PFSK-1 (cell line): ENCODE data around the gene KCNN4.

Experiments
- FOXP2 ChIP-seq: optimal IDR thresholded peaks from 2 replicates; pipeline ENCODE3; 2011; ENCODE audit warnings: borderline replicate concordance, control low read depth, inconsistent platforms; ENCODE audit not compliant: insufficient read depth; ENCODE audit errors: extremely low read length, extremely low read depth
- POLR2AphosphoS5 ChIP-seq: IDR thresholded peaks from 2 replicates; pipeline ENCODE4 v1.6.1; 2012; ENCODE audit warnings: low read depth, mild to moderate bottlenecking, control low read depth, low read length, moderate library complexity
- SIN3A ChIP-seq: IDR thresholded peaks from 2 replicates; pipeline ENCODE4 v1.6.1; 2012; ENCODE audit warnings: mild to moderate bottlenecking, low read length, moderate library complexity, borderline replicate concordance; ENCODE audit not compliant: insufficient read depth
- TAF1 ChIP-seq: IDR thresholded peaks from 2 replicates; pipeline ENCODE4 v1.6.1; 2012; ENCODE audit warnings: low read length, control low read depth, borderline replicate concordance; ENCODE audit not compliant: insufficient read depth
- TF ChIP-seq, protein P1 (sequence below), 2 experiments: IDR thresholded peaks; 2 replicates each; pipeline versions ENCODE4 v1.6.1 to v1.8.0; 2011 to 2012; ENCODE audit warnings: low read depth in 2 of 2, low read length in 2 of 2, control low read depth in 1 of 2, inconsistent platforms in 1 of 2, mild to moderate bottlenecking in 1 of 2, moderate library complexity in 1 of 2; ENCODE audit not compliant: insufficient read depth in 1 of 2

The KCNN4 gene

DNA sequence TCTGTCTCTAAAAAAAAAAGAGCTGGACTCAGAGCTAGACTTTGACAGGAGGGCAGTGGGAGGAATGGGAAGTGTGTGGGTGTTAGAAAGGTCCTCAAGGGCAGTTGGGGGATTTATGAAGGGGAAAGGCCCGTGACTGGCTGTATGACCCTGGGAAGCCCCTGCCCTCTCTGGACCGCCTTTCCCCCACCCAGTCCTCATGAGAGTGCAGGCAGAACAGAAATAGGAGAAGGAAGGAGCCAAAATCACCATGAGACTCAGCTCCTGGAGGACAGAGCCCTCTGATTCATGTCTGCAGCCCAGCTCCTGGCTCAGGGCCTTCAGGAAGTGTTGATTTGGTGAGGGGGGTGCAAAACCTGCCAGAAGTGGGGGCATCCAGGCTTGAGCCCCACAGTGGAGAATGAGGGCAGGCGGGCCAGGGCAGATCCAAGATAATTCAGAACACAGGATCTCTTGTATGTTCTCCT lies 17.3 kb downstream of the KCNN4 start:
- TF ChIP-seq, protein P1, sequence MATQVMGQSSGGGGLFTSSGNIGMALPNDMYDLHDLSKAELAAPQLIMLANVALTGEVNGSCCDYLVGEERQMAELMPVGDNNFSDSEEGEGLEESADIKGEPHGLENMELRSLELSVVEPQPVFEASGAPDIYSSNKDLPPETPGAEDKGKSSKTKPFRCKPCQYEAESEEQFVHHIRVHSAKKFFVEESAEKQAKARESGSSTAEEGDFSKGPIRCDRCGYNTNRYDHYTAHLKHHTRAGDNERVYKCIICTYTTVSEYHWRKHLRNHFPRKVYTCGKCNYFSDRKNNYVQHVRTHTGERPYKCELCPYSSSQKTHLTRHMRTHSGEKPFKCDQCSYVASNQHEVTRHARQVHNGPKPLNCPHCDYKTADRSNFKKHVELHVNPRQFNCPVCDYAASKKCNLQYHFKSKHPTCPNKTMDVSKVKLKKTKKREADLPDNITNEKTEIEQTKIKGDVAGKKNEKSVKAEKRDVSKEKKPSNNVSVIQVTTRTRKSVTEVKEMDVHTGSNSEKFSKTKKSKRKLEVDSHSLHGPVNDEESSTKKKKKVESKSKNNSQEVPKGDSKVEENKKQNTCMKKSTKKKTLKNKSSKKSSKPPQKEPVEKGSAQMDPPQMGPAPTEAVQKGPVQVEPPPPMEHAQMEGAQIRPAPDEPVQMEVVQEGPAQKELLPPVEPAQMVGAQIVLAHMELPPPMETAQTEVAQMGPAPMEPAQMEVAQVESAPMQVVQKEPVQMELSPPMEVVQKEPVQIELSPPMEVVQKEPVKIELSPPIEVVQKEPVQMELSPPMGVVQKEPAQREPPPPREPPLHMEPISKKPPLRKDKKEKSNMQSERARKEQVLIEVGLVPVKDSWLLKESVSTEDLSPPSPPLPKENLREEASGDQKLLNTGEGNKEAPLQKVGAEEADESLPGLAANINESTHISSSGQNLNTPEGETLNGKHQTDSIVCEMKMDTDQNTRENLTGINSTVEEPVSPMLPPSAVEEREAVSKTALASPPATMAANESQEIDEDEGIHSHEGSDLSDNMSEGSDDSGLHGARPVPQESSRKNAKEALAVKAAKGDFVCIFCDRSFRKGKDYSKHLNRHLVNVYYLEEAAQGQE (IDR thresholded peaks at IDR 0.05; ENCODE audit: insufficient read depth in 1 of 2, low read depth in 2 of 2, low read length in 2 of 2): no peak
- no peak for TF ChIP-seq TAF1
- TF ChIP-seq SIN3A: no peak
- TF ChIP-seq POLR2AphosphoS5: no peak
- TF ChIP-seq FOXP2: no peak

DNA sequence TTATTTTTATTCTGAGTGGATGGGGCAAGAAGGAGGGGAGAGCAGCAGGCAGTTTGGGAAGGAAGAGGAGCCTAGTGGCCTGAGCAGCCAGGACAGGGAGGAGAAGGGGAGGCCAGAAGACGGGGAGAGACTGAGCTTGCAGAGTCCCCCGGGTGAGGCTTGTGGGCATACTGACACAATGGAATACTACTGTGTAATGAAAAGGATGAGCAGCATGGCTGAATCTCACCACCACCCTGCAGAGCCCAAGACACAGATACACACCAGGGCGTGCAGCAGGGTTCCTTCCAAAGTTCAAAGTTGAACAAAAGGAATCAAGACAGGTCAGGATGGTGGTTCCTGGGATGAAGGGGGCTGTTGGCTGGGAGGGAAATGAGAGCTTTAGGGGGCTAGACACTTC lies 18.0 kb downstream of the KCNN4 start:
- TF ChIP-seq TAF1 (no peak), SIN3A (no peak), POLR2AphosphoS5 (no peak), FOXP2 (no peak)
- TF ChIP-seq, protein P1 (IDR thresholded peaks at IDR 0.05; ENCODE audit: insufficient read depth in 1 of 2, low read depth in 2 of 2, low read length in 2 of 2): no peak

DNA sequence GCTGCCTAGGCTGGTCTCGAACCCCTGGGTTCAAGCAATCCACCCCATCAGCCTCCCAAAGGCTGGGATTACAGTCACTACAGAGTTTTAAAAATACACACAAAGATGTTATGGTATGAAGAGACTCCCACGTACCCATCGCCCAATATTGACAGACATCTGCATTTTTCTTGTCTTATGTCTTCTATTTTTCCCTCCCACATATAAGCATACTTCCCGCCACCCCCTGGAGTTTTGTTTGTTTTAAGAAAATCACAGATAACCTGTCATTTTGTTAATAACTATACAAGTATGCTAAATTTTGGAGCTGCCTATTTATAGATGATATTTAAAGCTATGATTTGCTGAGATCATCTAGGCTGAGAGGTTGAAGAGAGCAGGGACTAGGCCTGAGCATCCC lies 19.8 kb downstream of the KCNN4 start:
- TF ChIP-seq, protein P1 (IDR thresholded peaks at IDR 0.05; ENCODE audit: insufficient read depth in 1 of 2, low read depth in 2 of 2, low read length in 2 of 2): no peak
- TF ChIP-seq FOXP2: no peak
- TF ChIP-seq TAF1: no peak
- TF ChIP-seq POLR2AphosphoS5: no peak
- TF ChIP-seq SIN3A: no peak

DNA sequence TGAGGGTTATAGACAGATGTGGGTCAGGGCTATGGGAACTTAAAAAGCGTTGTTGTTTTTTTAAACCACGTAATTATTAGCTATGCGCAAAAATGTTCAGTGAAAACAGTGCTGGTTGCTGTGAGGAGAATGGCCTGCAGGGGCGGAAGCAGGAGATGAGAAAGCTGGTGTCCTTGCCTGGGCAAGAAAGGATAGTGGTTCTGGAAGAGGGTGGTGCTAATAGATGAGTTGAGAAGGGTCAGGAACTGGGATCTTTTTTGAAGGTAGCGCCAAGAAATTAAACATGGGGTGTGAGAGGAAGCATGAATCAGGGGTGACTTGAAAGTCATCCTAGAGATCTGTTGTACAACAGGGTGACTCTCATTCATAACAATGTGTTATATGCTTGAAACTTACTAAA lies 21.3 kb downstream of the KCNN4 start:
- TF ChIP-seq, protein P1 (IDR thresholded peaks at IDR 0.05; ENCODE audit: insufficient read depth in 1 of 2, low read depth in 2 of 2, low read length in 2 of 2): no peak

DNA sequence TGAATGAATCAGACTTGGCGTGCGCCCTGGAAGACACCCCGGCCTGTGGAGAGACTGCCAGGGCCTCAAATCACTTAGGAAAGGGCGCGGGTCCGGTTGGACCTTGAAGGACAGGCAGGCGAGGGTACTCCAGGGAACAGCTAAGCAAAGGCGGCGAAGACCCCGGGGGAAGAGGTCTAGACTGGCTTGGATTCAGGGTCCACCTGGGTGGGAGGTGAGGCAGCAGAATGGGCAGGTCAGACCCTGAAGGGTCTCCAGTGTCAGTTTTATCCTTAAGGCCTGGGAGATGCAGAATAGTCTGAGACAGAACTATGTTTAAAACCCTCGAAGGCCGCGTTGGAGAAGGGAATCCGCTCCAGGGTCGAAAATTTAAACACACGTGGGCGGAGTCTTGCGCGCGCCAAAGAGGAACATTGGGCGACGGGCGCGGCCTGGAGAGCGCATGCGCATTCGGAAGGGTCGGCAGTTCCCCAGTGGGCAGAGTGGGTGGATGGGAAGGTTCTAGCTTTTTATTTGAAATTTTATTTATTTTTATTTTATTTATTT lies 25.4 kb downstream of the KCNN4 start:
- TF ChIP-seq SIN3A (no peak), FOXP2 (no peak), TAF1 (no peak), POLR2AphosphoS5 (peak; percentile 53; the same call in 1 of the 2 replicates)
- TF ChIP-seq, protein P1 (IDR thresholded peaks at IDR 0.05; ENCODE audit: insufficient read depth in 1 of 2, low read depth in 2 of 2, low read length in 2 of 2): peak in 1 of 2 experiments; percentile 37; a peak in 1 of 4 replicates
